ENCODE data around the gene LRRC34. TPM values are rescaled to one million over a fixed set of nuclear protein-coding genes. Genes with fewer than 3 reads are reported as not detected.

LRRC34 gene
- total RNA-seq, 2 experiments from 2014 or later = 7.2 to 9.6 TPM

DNA sequence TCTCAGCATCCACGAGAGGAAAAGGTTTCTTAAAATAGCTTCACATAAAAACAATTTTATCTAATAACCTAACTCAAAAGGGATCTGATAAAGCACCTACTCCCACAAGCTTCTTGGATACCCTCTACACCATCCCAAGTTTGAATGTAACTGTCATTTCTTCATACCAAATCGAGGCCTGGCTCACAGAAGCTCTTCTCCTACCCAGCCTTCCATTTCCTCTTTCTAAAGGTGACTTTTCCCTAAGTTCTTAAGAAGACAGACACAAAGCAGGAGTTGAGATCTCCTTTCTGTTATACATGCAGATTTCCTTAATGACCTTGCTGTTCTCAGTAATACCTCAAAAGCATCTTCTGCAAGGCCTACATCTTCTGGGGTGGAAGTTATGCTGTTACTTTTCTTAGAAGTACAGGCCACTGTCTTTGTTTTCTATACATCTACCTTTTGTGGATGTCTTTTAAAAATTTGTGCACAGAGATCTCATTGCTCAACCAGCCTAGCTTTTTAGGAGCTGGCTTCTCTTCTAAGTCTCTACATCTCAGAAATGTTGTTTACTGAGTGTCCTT is 3.4 kb downstream of the LRRC34 start:
- H3K4me1 Mint-ChIP-seq = peaks cover 48% of the 10 kb centered on the region
- ATAC-seq = no peak
- no peaks in the 10 kb centered on the region for H3K27me3 Mint-ChIP-seq
- peak overlapping the region; percentile 87 for H3K27ac Mint-ChIP-seq
- CTCF ChIA-PET = interaction anchor here (0.7 to 1.2 kb wide), 8 partner anchors 8 to 294 kb away, joined by 3 to 6 read pairs (median 3); no protein-coding TSS in a partner anchor
- peak overlapping the region; percentile 30 for H3K4me3 Mint-ChIP-seq
- H3K9me3 Mint-ChIP-seq (ENCODE audit: low read depth) = no peaks in the 10 kb centered on the region
- DNase-seq = no peak
- H3K36me3 Mint-ChIP-seq = peaks cover 17% of the 10 kb centered on the region

DNA sequence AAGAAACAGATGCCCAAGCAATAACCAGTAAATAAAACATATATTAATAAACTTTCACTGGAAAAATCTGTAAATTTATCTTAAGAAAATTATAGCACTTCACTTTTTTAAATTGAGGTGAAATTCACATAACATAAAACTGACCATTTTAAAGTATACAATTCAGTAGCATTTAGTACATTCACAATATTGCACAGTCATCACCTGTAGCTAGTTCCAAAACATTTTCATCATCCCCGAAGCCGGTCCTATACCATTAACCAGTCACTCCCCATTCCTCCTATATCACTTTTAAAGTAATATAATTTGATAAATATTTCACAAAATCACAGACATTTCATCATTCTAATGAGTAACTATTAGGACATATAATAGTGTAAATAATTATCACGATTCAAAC is 8.0 kb downstream of the LRRC34 start:
- CTCF ChIA-PET = interaction anchor here (1.3 to 1.4 kb wide), 2 partner anchors 28 to 32 kb away, joined by 4 read pairs; no protein-coding TSS in a partner anchor
- Mint-ChIP-seq H3K27ac (no peak overlapping the region), H3K27me3 (no peaks in the 10 kb centered on the region), H3K9me3 (ENCODE audit: low read depth) (no peaks in the 10 kb centered on the region), H3K4me3 (no peak overlapping the region), H3K36me3 (peaks cover 28% of the 10 kb centered on the region), H3K4me1 (peaks cover 15% of the 10 kb centered on the region)
- DNase-seq (no peak), ATAC-seq (no peak)

DNA sequence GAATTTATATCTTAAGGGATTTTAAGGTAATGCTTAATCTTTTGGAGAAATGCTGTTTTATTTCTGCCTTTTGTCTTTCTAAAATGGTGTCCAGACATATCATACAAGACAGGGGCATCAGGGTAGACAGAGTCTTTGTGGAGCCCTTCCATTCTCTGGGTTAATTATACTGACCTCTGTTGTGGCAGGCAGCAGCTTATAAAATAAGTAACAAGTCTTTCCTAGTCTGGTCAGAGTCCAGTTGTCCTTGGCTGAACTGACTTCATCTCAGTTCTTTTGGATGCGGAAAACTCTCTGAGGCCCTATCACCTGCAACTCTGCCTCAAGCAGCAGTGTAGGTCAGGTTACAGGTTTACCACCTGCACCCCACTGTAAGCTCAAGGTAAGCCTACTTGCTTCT is 20.3 kb downstream of the LRRC34 start:
- Mint-ChIP-seq H3K27me3 (no peaks in the 10 kb centered on the region), H3K4me3 (no peak overlapping the region), H3K27ac (no peak overlapping the region), H3K36me3 (peaks cover 34% of the 10 kb centered on the region), H3K9me3 (ENCODE audit: low read depth) (no peaks in the 10 kb centered on the region), H3K4me1 (peaks cover 14% of the 10 kb centered on the region)
- DNase-seq (no peak), ATAC-seq (no peak)
- CTCF ChIA-PET = no interaction called here

DNA sequence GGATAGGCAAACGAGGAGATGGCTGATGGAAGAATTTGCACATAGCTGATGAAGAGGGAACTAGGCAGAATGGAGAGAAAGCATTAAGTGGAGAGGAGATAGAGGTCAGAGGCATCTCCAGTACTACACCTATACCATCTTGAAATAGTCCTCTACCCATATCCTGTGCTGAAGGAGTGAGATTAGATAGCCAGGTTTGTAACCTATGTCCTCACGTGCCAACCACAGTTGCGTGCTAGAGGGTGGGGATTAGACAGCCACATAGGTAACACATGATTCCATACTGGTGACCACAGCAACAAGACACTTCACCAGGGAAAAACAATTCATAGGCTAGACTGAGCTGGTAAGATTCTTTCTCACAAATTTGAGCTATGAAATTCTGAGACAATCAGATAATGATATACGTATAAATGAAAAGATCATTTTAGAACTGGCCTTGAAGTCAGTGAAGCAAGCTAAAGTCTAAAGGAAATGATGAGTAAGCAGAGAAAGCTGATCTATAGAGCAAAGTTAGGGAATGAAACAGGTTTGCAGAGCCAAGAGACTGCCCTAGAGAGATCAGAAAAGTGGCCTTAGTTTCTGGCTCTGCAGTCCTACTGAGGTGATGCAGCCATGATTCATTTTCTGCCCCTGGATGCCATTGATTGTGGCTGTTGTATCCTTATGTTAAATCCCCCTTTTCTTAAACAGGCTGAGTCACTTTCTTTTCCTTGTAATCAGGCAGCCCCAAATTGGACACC is 21.8 kb downstream of the LRRC34 start:
- Mint-ChIP-seq H3K4me3 (no peak overlapping the region), H3K4me1 (peaks cover 22% of the 10 kb centered on the region), H3K27me3 (no peaks in the 10 kb centered on the region), H3K9me3 (ENCODE audit: low read depth) (no peaks in the 10 kb centered on the region), H3K36me3 (peaks cover 45% of the 10 kb centered on the region), H3K27ac (no peak overlapping the region)
- CTCF ChIA-PET = interaction anchor here (1.5 kb wide), 1 partner anchor 18 kb away, joined by 3 read pairs; no protein-coding TSS in a partner anchor
- ATAC-seq (no peak), DNase-seq (no peak)

DNA sequence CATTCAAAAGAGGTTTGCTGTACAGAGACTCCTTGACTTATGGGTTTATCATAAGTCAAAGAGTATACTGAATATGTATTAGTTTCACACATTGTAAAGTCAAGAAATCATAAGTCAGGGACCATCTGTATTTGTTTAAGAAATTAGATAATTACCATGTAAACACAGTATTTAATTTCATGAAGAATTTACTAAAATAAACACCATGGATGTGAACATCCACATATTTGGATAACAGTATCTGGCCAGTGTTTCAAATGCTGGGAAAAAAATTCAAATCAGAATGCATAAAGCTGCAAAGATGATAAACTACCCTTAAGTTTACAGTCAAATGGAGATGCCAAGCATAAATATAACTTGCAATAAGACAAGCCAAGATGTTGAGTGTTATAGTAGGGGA is 22.5 kb downstream of the LRRC34 start:
- ATAC-seq (no peak), DNase-seq (no peak)
- Mint-ChIP-seq H3K4me3 (no peak overlapping the region), H3K4me1 (peaks cover 23% of the 10 kb centered on the region), H3K9me3 (ENCODE audit: low read depth) (no peaks in the 10 kb centered on the region), H3K27ac (no peak overlapping the region), H3K36me3 (peaks cover 49% of the 10 kb centered on the region), H3K27me3 (no peaks in the 10 kb centered on the region)
- CTCF ChIA-PET = interaction anchor here (1.5 kb wide), 1 partner anchor 19 kb away, joined by 3 read pairs; no protein-coding TSS in a partner anchor

DNA sequence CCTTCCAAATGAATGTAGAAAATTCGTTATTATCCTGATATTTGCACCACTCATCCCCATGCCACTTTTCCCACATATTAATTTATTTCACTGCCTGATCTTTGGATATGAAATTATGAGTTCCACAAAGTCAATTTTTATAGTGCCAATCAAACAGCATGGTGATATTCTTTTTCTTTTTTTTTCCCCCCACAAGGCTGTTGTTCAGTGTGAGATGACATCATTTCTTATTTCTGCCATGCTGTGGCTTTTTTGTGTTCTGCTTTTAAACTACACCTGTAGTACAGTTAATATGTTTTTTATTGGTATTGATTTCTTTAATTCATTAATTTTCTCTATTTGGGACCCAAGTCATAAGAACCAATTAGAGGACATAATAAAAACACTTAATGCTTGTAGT is 24.9 kb downstream of the LRRC34 start:
- no peak for ATAC-seq
- Mint-ChIP-seq H3K27ac (no peak overlapping the region), H3K27me3 (no peaks in the 10 kb centered on the region), H3K4me3 (no peak overlapping the region), H3K36me3 (peaks cover 55% of the 10 kb centered on the region), H3K4me1 (peaks cover 26% of the 10 kb centered on the region), H3K9me3 (ENCODE audit: low read depth) (no peaks in the 10 kb centered on the region)
- DNase-seq = no peak
- CTCF ChIA-PET = no interaction called here

DNA sequence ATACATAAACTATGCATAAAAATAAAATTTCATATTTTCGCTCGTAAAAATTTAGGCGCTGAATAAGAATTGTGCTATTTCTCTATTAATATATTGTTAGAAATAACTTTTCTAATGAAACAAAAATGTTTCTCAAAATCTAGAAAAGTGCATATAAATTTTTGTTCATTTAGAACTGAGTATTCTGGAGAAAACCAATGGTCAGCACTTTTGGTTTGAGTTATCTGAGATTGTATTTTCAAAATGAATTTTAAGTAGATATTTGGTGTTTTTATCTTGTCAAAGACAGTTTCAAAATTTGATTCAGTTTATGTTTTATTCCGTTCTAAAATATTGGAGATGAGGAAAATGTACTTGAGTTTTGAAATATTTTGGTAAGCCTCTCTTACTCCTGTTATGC is 25.6 kb downstream of the LRRC34 start:
- CTCF ChIA-PET = no interaction called here
- Mint-ChIP-seq H3K4me3 (no peak overlapping the region), H3K9me3 (ENCODE audit: low read depth) (no peaks in the 10 kb centered on the region), H3K27ac (no peak overlapping the region), H3K36me3 (peaks cover 52% of the 10 kb centered on the region), H3K27me3 (no peaks in the 10 kb centered on the region), H3K4me1 (peaks cover 30% of the 10 kb centered on the region)
- DNase-seq = no peak
- no peak for ATAC-seq

DNA sequence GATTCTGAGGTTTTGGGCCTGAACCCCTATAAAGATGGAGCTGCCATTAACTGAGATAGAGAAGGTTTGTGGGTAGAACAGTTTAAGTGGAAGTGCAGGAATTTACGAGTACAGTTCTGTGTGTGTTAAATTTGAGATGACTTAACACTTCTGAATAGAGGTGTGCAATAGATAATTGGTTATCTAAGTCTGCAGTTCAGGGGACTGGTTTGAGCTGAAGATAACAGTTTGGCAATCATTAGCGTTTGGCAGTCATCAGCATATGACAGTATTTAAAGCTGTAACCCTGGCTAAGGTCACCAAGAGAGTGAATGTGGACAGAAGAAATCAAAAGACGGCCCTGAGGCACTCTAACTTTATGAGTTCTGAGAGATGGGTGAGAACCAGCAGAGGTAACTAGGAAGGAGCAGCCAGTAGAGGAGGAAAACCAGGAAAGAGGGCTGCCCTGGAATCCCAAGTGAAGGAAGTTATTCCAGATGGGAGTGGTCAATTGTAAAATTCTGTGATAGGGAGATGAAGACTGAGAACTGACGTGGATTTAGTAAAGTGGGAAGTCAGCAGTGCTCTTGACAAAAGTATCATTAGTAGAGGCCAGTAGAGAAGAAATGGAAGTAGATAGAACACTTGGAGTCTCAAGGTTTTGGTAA is 31.4 kb downstream of the LRRC34 start:
- peak; percentile 29 for ATAC-seq
- CTCF ChIA-PET = interaction anchor here (1.4 to 1.8 kb wide), 2 partner anchors 9 to 30 kb away, joined by 3 to 5 read pairs; no protein-coding TSS in a partner anchor
- no peaks in the 10 kb centered on the region for H3K27me3 Mint-ChIP-seq
- H3K4me1 Mint-ChIP-seq = peaks cover 61% of the 10 kb centered on the region
- no peaks in the 10 kb centered on the region for H3K9me3 Mint-ChIP-seq (ENCODE audit: low read depth)
- peak overlapping the region; percentile 86 for H3K27ac Mint-ChIP-seq
- peak overlapping the region; percentile 42 for H3K4me3 Mint-ChIP-seq
- peaks cover 63% of the 10 kb centered on the region for H3K36me3 Mint-ChIP-seq
- no peak for DNase-seq

DNA sequence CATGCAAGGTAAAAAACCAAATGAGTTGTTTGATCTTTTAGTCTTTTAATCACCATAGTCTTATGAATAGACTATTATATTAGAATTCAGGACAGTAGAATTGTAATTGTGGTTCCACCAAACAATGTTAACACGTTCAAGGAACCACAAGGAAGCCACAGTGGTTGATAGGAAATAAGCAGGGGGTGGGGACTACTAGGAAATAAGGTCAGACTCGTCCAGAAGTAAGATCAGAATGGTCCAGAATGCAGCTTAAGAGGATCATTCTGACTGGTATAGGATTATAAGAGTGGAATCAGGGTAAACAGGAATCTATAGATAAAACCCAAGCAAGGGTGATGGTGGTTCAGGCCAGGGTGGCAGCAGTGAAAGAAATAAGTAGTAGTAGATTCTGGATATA is 32.0 kb downstream of the LRRC34 start:
- H3K36me3 Mint-ChIP-seq = peaks cover 62% of the 10 kb centered on the region
- ATAC-seq (peak; percentile 80), DNase-seq (peak; percentile 69)
- CTCF ChIA-PET = interaction anchor here (1.4 to 1.8 kb wide), 2 partner anchors 9 to 31 kb away, joined by 3 to 5 read pairs; no protein-coding TSS in a partner anchor
- H3K4me3 Mint-ChIP-seq = peak overlapping the region; percentile 42
- peaks cover 61% of the 10 kb centered on the region for H3K4me1 Mint-ChIP-seq
- H3K9me3 Mint-ChIP-seq (ENCODE audit: low read depth) = no peaks in the 10 kb centered on the region
- peak overlapping the region; percentile 86 for H3K27ac Mint-ChIP-seq
- H3K27me3 Mint-ChIP-seq = no peaks in the 10 kb centered on the region

DNA sequence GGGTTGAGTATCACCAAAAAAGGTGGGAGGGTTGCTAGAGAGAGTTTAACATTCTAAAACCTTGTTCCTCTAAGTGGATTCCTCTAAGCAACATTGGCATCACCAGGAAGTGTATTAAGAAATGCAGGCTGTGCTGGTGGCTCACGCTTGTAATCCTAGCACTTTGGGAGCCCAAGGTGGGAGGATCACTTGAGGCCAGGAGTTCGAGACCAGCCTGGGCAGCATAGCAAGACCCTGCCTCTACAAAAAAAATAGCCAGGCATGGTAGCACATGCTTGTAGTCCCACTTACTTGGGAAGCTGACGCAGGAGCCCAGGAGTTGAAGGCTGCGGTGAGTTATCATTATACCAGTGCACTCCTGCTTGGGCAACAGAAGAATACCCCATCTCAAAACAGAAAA is 34.9 kb downstream of the LRRC34 start:
- no peak overlapping the region for H3K27ac Mint-ChIP-seq
- peaks cover 57% of the 10 kb centered on the region for H3K36me3 Mint-ChIP-seq

DNA sequence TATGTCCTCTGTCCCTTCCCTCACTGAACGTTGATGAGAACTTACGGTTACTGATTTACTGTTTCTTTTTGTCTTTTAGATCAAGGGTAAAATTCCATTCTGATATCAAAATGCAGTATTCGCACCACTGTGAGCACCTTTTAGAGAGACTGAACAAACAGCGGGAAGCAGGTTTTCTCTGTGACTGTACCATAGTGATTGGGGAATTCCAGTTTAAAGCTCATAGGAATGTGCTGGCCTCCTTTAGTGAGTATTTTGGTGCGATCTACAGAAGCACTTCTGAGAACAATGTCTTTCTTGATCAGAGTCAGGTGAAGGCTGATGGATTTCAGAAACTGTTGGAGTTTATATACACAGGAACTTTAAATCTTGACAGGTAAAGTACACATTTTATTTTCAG is 38.5 kb downstream of the LRRC34 start:
- Mint-ChIP-seq H3K36me3 (peaks cover 32% of the 10 kb centered on the region), H3K9me3 (ENCODE audit: low read depth) (no peaks in the 10 kb centered on the region), H3K27ac (peak overlapping the region; percentile 99), H3K27me3 (no peaks in the 10 kb centered on the region), H3K4me1 (peaks cover 47% of the 10 kb centered on the region), H3K4me3 (peak overlapping the region; percentile 96)
- DNase-seq = no peak
- CTCF ChIA-PET = interaction anchor here (0.7 to 1.3 kb wide), 2 partner anchors 12 to 35 kb away, joined by 3 read pairs; no protein-coding TSS in a partner anchor
- no peak for ATAC-seq

More for the DNA sequence above, 34.9 kb downstream of the LRRC34 start:
- ATAC-seq = no peak
- H3K9me3 Mint-ChIP-seq (ENCODE audit: low read depth) = no peaks in the 10 kb centered on the region
- no peaks in the 10 kb centered on the region for H3K27me3 Mint-ChIP-seq
- no peak overlapping the region for H3K4me3 Mint-ChIP-seq
- no peak for DNase-seq
- peaks cover 71% of the 10 kb centered on the region for H3K4me1 Mint-ChIP-seq
- CTCF ChIA-PET = interaction anchor here (0.9 to 1.2 kb wide), 2 partner anchors 27 to 32 kb away, joined by 3 to 4 read pairs; no protein-coding TSS in a partner anchor

DNA sequence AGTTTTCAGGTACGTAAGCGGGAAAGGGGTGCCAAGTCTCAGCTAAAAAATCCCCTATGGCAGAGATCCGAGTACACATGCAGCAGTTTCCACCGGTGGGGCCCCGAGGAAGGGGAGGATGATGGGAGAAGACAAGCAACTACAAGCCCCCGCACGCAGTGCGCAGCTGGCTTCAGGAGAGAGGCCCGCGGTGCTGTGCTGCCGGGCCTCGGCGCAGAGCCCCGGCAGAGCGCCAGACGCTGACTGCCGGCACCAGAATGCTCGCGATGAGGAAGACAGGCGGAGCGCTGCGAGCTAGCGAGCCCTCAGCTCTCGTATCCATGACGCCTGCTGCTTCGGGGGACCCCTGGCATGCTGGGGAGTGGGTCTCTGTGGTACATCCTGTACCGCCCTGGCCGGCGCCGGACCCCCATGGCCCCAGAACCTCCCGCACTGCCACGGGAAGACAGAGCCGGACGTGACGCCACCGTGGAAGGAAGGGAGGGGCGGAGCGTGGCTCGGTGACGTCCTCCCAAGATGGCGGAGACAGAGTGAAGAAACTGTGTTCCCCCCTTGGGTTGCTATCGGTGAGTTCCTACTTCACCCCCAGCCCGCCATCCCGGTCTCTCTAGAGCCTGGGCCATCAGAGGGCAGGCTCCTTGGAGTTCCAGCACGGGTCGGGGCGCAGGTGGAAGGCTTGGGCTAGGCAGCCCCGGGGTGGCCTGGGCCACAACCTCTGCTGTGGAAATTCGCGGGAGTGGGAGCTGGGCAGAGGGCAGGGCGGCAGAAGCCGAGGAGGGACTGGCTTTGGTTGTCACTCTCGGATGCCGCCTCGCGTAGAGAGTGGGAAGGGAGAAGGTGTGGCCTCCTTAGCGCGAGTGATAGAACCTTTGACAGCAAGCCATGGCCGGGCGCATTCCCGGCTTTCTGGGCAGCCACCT is 39.5 kb downstream of the LRRC34 start, which contains the start of gene MYNN:
Gene MYNN (plus strand): TSS at position 500 of the 920 bp plus-strand sequence. CDS start 900 bp downstream, outside the sequence.
- Mint-ChIP-seq H3K9me3 (ENCODE audit: low read depth) (no peaks in the 10 kb centered on the region), H3K36me3 (peaks cover 24% of the 10 kb centered on the region)
- peak; percentile 82 for ATAC-seq

More for the DNA sequence above, 39.5 kb downstream of the LRRC34 start, which contains the start of gene MYNN:
- Mint-ChIP-seq H3K4me1 (peaks cover 40% of the 10 kb centered on the region), H3K4me3 (peak within 1 kb of the TSS; percentile 96), H3K27me3 (no peaks in the 10 kb centered on the region), H3K27ac (peak within 1 kb of the TSS; percentile 99)
- CTCF ChIA-PET = interaction anchor here (0.7 to 2.0 kb wide), 8 partner anchors 8 to 406 kb away, joined by 3 to 12 read pairs (median 4); no protein-coding TSS in a partner anchor
- DNase-seq = peak; percentile 96
